PC-9 (cell line): ENCODE data around the gene ZNF441. TPM values are rescaled to one million over a fixed set of nuclear protein-coding genes. Genes with fewer than 3 reads are reported as not detected.
A peak's percentile ranks its signal among the peaks of the same experiment; 100 is the strongest.

Source experiments
- BruUV-seq: library from RNA; stranded (reverse); fragments of 400-500 nt; replicated peaks from 2 replicates; lab custom pipeline; 2021; lab: Mats Ljungman, UMichigan
- CTCF ChIA-PET: fragments of 300-600 bp; sonication (Branson Sonifier 250); formaldehyde crosslinking; loops from one replicate; lab custom pipeline; 2022; ENCODE audit warnings: antibody characterized with exemption; lab: Charles Lee
- POLR2A ChIA-PET: fragments of 300-600 bp; sonication (Branson Sonifier 250); formaldehyde crosslinking; loops from one replicate; lab custom pipeline; 2022; ENCODE audit warnings: antibody characterized with exemption; ENCODE audit not compliant: unreplicated experiment; lab: Charles Lee
- DNase-seq, 2 experiments: peaks; one replicate each; pipeline versions ENCODE4 v3.0.0 to v3.0.0-alpha.2; 2015 to 2022; ENCODE audit warnings: mixed read lengths in 1 of 2
- H2AFZ ChIP-seq: fragments of 200-600 bp; sonication (generic); 2 replicates; pipeline ENCODE4 v1.8.1; 2017; ENCODE audit warnings: antibody characterized with exemption
- H3F3A ChIP-seq: fragments of 200-600 bp; sonication (generic); 2 replicates; pipeline ENCODE4 v1.8.1; 2017; ENCODE audit warnings: antibody characterized with exemption, mild to moderate bottlenecking, low read depth; ENCODE audit not compliant: insufficient read depth
- H3K27ac ChIP-seq: fragments of 200-600 bp; sonication (generic); 2 replicates; pipeline ENCODE4 v1.6.1; 2016; ENCODE audit warnings: mixed run types
- H3K27me3 ChIP-seq: fragments of 200-600 bp; sonication (generic); 2 replicates; pipeline ENCODE4 v1.6.1; 2016; ENCODE audit warnings: low read depth, mixed run types; ENCODE audit not compliant: insufficient read depth
- H3K36me3 ChIP-seq: fragments of 200-600 bp; sonication (generic); 2 replicates; pipeline ENCODE4 v1.6.1; 2016; ENCODE audit warnings: low read depth, mixed run types
- H3K4me1 ChIP-seq: fragments of 200-600 bp; sonication (generic); replicated peaks from 2 replicates; pipeline ENCODE4 v1.6.1; 2016; ENCODE audit warnings: mixed run types; ENCODE audit not compliant: insufficient read depth
- H3K4me2 ChIP-seq: fragments of 200-600 bp; sonication (generic); 2 replicates; pipeline ENCODE4 v1.6.1; 2017; ENCODE audit warnings: mixed run types
- H3K4me3 ChIP-seq: fragments of 200-600 bp; sonication (generic); 2 replicates; pipeline ENCODE4 v1.6.1; 2016; ENCODE audit warnings: mixed run types
- H3K79me2 ChIP-seq: fragments of 200-600 bp; sonication (generic); 2 replicates; pipeline ENCODE4 v1.6.1; 2017; ENCODE audit warnings: low read depth, mixed run types
- H3K9me2 ChIP-seq: fragments of 200-600 bp; sonication (generic); 2 replicates; pipeline ENCODE4 v1.8.1; 2017; ENCODE audit warnings: mild to moderate bottlenecking; ENCODE audit not compliant: insufficient read depth
- H3K9me3 ChIP-seq: fragments of 200-600 bp; sonication (generic); 2 replicates; pipeline ENCODE4 v1.8.1; 2016; ENCODE audit warnings: low read depth; ENCODE audit not compliant: insufficient read depth
- H4K20me1 ChIP-seq: fragments of 200-600 bp; sonication (generic); 2 replicates; pipeline ENCODE4 v1.8.1; 2017; ENCODE audit not compliant: insufficient read depth
- CTCF ChIP-seq: fragments of 200-600 bp; sonication (generic); conservative IDR thresholded peaks from 2 replicates; pipeline ENCODE4 v1.6.1; 2017; ENCODE audit warnings: mixed run types, antibody characterized with exemption, mild to moderate bottlenecking, moderate library complexity
- EZH2 ChIP-seq: fragments of 200-600 bp; sonication (generic); IDR thresholded peaks from 2 replicates; pipeline ENCODE4 v1.8.0; 2017; ENCODE audit warnings: antibody characterized with exemption, low read depth
- intact Hi-C: fragments of 100-400 bp; cut with micrococcal nuclease; formaldehyde crosslinking; loops from one replicate; pipeline ENCODE4 v1.10.0; 2022; ENCODE audit not compliant: unreplicated experiment
- total RNA-seq: library from RNA; stranded (reverse); gene quantifications from 2 replicates; pipeline ENCODE4 v1.2.3, GENCODE V29; 2021

ZNF441 gene
- total RNA-seq, 1 experiment from 2014 or later = 1.6 TPM

- H3K4me2 ChIP-seq = peak overlapping the region; percentile 95
- CTCF ChIA-PET = no interaction called here
- POLR2A ChIA-PET = no interaction called here
- H2AFZ ChIP-seq = peak overlapping the region; percentile 96
- peaks cover 49% of the 10 kb centered on the region for H3K79me2 ChIP-seq
- TF ChIP-seq CTCF = no peak; the same call in 1 of the 2 replicates
- TF ChIP-seq EZH2 = no peak
- H3K36me3 ChIP-seq = no peaks in the 10 kb centered on the region
- DNase-seq = peak; percentile 56 to 63
- peaks cover 13% of the 10 kb centered on the region; the same call in 1 of the 2 replicates for H3F3A ChIP-seq
- H3K27ac ChIP-seq = 0 out of 2 replicates have a peak overlapping the region, but pooled peaks have one; percentile 14
- H3K9me3 ChIP-seq = 0 out of 2 replicates have a peak, but pooled peaks cover 6% of the 10 kb centered on the region
- no peaks in the 10 kb centered on the region for H3K27me3 ChIP-seq
- H4K20me1 ChIP-seq = no peaks in the 10 kb centered on the region
- no peaks in the 10 kb centered on the region for H3K9me2 ChIP-seq
- H3K4me1 ChIP-seq = peaks cover 34% of the 10 kb centered on the region
- intact Hi-C loops = loop anchor here (5.0 kb wide), 1 partner anchor 36 kb away; no protein-coding TSS in a partner anchor
- TSS peak; percentile 49 for BruUV-seq
- peak overlapping the region; percentile 85 for H3K4me3 ChIP-seq
These were observed 28.6 kb upstream of the ZNF441 start for GRCh38 chr19:11737964-11738745.

DNA sequence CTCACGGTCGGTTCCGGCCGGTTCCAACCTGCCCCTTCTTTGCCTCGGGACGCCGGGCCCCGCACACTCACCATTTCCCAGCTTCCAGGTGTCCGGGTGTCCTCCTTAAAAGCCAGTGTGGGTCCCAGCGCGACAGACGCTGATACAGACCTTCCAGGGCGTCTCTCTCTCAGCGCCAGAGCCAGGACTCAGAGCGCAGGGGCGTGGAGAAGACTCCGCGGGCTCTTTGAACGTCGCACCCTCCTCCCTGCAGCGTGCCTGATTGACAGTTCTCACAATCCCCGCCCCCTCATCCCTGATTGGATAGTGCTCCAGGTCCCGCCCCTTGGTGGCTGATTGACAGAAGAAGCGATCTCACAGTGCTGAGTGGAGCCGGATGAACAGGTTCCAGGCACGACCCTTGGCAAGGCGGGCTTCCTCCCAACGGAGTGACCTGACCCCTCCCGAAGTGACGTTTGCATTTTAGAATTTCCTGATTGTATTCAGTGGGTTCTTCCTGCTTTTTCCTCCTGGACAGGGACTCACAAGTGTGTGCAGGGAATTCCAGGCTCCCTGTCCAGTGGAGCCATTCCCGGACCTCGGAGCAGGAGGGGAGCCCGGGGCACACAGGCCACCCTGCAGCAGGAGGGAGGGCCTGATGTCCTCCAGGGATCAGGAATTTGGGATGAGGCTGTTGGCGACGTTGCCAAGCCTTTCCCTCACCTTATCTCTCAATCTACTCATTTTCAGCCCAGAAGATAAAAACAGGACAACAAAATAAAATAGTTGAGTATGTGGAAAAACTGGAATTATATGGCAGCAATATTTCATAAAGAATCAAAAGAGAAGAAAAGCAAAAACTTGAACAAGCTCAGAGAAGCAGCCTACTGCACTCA, 27.8 kb upstream of the ZNF441 start, which contains the start of gene ZNF823:
Gene ZNF823, minus strand, starts transcription at position 201 of the 875 bp plus-strand sequence. Its CDS starts 127 bp downstream, at position 74.
- H3K27ac ChIP-seq = peak within 1 kb of the TSS; percentile 89
- intact Hi-C loops = loop anchor here (1.0 to 5.0 kb wide), 2 partner anchors 27 to 37 kb away; partner anchors contain the start of gene ZNF441
- no peaks in the 10 kb centered on the region for H3K27me3 ChIP-seq
- no peaks in the 10 kb centered on the region for H3K9me3 ChIP-seq
- ChIA-PET POLR2A (interaction anchor here (0.7 kb wide), 1 partner anchor 435 kb away, joined by 3 read pairs; no protein-coding TSS in a partner anchor), CTCF (interaction anchor here (0.6 kb wide), 1 partner anchor 754 kb away, joined by 3 read pairs; no protein-coding TSS in a partner anchor)
- peak within 1 kb of the TSS; percentile 95 for H3K4me2 ChIP-seq
- H3K36me3 ChIP-seq = no peaks in the 10 kb centered on the region
- no peaks in the 10 kb centered on the region for H3K9me2 ChIP-seq
- H3F3A ChIP-seq = peaks cover 13% of the 10 kb centered on the region; the same call in 1 of the 2 replicates
- DNase-seq = peak; percentile 99
- BruUV-seq = TSS peak; percentile 96
- no peaks in the 10 kb centered on the region for H4K20me1 ChIP-seq
- peak within 1 kb of the TSS; percentile 85 for H3K4me3 ChIP-seq
- H2AFZ ChIP-seq = peak within 1 kb of the TSS; percentile 96
- H3K4me1 ChIP-seq = peaks cover 31% of the 10 kb centered on the region
- H3K79me2 ChIP-seq = peaks cover 41% of the 10 kb centered on the region
- no peak for TF ChIP-seq CTCF
- no peak for TF ChIP-seq EZH2

- H3K4me2 ChIP-seq = no peak overlapping the region
- no peaks in the 10 kb centered on the region; the same call in 1 of the 2 replicates for H4K20me1 ChIP-seq
- no peak overlapping the region for H3K4me3 ChIP-seq
- no peaks in the 10 kb centered on the region for H3K9me2 ChIP-seq
- H3K79me2 ChIP-seq = no peaks in the 10 kb centered on the region
- ChIA-PET CTCF (interaction anchor here (0.7 kb wide), 3 partner anchors 9 to 383 kb away, joined by 4 to 7 read pairs (median 5); no protein-coding TSS in a partner anchor), POLR2A (no interaction called here)
- no TSS peak for BruUV-seq
- intact Hi-C loops = no loop called here
- H2AFZ ChIP-seq = no peak overlapping the region
- no peak overlapping the region for H3K27ac ChIP-seq
- H3F3A ChIP-seq = no peaks in the 10 kb centered on the region
- TF ChIP-seq EZH2 = no peak
- TF ChIP-seq CTCF = no peak
- no peaks in the 10 kb centered on the region for H3K27me3 ChIP-seq
- peaks cover 15% of the 10 kb centered on the region for H3K9me3 ChIP-seq
- H3K4me1 ChIP-seq = no peaks in the 10 kb centered on the region; the same call in 1 of the 2 replicates
- H3K36me3 ChIP-seq = no peaks in the 10 kb centered on the region
- DNase-seq = peak in 1 of 2 experiments; percentile 66
These were observed 20.9 kb upstream of the ZNF441 start for GRCh38 chr19:11745869-11746268.
